ENCODE data around the gene FRMPD4. TPM values are rescaled to one million over a fixed set of nuclear protein-coding genes. Genes with fewer than 3 reads are reported as not detected.

FRMPD4 gene
- polyA plus RNA-seq, 1 donor: 0.18 TPM

DNA sequence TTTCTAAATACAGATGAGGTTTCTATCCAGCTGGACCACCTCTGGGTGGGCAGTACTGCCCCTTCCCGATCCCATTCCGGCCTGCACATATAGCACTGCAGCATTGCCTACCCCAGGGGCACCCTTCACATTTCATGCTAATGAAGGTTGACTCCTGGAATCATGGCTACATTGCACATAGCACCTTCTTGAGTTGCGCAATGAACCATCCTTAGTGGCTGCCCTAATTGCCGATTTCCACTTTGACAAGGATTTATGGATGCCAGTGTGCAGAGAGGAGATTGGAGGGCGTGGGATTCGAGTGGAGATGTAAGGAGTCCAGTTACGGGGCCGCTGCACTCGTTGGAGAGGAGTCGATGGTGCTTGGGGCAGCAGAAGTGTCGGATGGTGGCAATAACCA, 229.0 kb downstream of the FRMPD4 start:
- DNase-seq: no peak

DNA sequence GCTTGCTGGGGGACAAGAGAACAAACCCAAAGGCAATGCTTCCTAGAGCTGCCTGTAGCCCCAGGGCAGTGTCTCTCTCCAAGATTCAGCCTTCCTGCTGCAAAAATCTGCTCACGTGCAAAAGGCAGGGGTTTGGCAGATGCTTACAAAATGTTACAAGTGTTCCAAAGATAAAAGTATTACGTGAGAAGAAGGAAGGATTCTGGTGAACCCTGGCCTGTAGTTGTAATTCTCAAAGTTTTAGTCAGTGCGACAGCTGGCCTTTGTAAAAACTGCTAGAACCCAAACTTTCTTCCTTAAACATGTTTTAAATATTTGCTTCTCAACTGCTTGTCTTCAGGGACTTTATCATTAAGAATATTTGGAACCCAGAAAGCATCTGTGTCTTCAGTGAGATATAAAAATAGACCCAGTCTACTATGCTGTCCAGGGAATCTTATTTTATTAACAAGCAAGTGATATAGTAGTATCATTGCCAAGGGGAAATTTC, 232.3 kb downstream of the FRMPD4 start:
- DNase-seq: no peak

DNA sequence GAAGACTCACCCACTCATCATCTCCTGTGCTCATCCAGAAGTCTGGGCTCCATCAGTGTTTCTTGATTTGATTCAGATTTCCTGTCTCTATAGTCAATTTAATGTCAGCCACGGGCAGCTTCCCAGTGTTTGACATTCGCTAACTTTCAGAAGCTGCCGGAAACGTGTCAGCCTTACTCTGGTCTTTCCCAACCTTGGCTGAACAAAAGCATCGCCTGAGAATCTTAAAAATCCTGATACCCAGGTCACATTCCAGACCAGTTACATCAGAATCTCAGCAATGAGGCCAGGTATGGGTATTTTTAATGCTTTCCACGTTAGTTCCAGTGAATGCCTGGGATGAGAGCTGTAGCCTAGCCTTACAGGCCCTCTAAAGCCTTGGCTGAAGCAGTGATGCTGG, 233.8 kb downstream of the FRMPD4 start:
- no peak for DNase-seq

DNA sequence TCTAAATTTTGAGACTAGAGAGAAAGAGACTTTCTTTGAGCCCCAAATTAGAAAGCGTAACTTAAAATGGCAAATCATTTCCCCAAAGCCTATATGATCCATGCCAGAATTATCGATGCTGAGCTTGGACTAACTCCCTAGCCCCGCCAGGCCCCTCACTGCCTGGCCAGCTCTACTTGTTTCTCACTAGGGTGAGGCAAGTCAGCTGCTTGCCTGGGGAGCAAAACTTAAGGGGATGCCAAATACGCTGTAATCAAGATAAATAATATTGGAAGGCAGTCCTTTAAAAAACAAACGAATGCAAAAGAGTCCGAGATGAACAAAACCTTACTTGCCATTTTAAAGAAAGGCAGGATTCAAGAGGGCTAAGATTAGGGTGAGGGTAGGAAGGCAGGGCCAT, 236.0 kb downstream of the FRMPD4 start:
- DNase-seq: no peak

DNA sequence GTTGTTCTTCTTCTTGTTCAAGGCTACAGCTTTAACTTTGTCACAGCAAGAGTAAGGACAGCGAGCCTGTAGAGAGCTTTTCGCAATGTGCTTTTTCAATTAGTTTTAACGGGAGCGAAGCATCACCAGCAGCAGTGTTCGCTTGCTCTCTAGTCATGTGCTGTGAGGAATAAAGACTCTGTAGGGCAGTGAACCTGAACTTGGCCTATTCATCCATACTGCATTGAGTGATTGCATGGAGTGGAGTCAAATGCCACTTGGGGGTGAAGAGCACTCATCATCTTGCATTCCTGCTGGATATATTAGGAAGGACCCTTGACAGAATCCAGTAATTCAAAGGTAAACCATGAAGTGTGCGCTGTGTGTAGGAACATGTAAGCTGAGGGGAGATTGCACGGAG, 240.0 kb downstream of the FRMPD4 start:
- peak; percentile 22 for DNase-seq

DNA sequence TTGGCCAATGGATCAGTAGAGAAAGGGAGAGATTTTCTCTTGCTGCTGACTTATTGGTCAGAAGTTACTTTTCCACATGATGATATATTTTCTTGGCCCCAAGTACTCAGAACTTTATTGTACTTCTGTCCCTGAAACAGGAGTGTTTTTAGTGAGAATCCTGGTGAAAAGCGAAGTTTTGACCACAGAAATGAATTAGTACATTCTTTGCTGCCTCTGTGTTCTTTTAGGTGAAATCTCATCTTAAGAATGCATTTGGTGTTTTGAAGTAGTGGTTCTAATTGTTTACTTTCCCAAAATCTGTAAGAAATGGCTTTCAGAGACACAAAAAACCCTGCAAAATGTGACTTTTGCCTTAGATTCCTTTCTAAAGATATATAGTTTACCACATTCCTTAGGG, 240.4 kb downstream of the FRMPD4 start:
- no peak for DNase-seq

DNA sequence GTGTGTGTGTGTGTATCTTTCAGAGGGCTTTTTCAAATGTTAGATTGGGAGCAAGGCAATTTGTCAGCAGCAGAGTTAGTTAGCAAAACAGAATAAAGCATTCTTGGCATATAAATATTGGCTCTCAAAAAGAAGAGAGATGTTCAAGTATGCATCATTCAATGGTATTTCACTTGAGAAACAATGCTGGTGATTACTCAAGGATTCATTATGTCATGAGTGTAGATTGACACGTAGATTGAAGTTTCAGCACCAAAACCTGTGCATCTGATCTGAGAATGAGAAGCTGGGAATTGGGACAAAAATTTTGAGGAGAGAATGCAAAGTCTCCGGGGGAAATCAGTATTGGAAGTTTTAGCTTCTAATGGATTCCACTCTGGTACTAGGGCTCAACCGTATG, 241.4 kb downstream of the FRMPD4 start:
- no peak for DNase-seq

DNA sequence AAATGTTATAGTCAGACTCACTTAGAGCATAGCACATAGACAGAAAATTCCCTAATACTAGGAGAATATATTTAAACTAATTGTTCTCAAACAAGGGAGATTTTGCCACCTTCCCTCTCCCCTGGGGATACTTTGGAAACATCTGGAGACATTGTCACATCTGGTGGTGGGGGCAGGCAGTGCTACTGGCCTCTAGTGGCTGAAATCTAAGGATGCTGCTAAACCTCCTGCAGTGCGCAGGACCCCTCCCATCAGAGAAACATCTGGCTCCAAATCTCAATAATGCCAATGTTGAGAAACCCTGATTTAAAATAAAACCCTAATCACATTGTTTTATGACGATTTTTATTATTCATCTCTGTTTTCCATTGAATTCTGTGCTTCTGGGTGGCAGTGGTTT, 244.9 kb downstream of the FRMPD4 start:
- DNase-seq: no peak

DNA sequence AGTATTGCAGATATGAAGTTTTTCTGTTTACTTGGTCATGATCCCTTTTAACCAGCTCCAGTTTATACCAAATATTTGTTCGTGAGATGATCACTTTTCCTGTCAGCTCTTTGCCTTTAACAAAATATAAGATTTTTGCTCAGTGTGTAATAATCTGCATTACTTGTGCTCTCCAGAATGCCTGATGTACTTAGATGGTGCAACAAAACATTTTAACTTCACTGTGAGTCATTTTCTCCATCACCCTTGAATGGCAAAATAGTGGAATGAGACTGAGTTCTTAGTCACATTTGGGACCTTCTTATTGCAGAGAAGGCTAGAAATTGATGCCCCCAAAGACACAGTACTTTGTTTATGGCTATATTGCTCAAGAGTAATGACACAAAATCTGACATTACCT, 252.0 kb downstream of the FRMPD4 start:
- DNase-seq: no peak

DNA sequence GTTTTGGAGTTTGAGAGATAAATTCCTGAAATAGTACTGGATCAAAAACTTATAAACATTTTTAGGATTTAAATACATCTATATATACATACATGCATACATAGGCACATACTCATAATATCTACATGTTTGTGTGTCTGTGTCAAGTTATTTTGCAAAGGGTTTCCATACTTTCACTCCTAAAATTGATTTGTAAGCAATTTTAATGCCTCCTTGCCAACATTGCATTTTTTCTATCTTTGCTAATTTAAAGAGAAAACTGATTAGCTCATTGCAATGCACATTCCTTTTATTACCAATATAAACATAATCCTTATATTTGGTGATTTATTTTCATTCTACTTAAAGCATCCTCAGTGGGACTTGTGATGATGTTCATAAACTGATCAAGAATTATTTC, 258.3 kb downstream of the FRMPD4 start:
- no peak for DNase-seq

DNA sequence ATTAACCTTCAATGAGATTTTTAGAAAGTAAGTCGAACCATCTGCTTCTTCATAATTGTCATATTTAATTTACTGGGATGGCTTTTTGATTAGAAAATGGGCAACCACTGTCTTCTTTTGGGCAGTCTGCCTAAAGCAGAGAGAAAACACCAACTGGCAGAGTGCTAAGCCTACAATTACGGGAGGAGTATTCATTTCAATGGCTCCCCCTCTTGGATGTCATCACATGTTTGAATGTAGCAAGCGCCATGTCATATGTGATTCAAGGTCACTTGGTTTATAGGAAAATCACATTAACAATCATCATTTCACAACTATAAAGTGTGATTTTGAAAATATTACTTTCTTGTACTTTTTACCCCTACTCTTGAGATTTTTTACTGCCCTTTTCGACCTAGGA, 261.9 kb downstream of the FRMPD4 start:
- no peak for DNase-seq

DNA sequence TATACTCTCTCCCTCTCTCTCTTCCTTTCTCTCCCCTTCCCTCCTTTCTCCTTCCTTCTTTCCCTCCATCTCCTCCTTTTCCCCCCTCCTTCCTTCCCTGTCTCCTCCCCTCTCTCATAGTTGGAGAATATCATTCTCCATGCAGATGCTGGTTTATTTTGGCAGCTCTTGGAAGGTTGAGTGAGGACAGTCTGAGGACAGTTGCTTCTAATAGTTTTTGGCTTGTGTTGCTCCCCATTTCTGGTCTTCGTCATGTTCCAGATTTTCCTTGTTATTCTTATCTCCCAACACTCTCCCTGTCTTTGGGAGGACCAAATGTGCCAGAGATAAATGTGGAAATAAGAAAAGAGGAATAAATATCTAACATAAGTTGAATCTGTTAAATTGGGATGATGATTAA, 263.0 kb downstream of the FRMPD4 start:
- DNase-seq: no peak

DNA sequence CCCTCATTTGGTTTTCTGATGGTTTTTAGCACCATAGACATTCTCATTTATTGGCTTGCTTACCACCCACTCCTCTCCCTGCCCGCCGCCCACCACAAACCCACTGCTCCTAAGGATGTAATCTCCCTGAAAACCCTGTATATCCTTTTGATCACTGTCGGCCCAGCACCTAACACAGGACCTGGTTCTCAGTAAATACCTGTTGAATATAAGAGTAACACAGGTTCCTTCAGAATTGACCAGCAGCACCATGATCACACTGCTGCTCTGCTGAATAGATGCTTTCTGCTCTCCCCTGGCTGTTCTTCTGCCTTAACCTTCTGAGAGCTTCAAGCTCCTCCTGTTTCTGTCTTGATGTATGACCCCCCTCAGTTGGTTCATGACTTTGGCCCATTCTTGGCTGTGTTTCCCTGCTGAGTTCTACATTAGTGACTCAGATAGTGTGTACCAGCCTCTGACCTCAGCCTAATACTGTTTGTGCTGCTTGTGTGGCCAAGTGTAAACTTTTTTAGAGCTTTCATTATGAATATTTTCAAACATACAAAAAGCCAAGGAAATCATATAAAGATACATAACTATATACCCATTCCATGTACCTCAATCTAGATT, 265.3 kb downstream of the FRMPD4 start:
- no peak for DNase-seq

DNA sequence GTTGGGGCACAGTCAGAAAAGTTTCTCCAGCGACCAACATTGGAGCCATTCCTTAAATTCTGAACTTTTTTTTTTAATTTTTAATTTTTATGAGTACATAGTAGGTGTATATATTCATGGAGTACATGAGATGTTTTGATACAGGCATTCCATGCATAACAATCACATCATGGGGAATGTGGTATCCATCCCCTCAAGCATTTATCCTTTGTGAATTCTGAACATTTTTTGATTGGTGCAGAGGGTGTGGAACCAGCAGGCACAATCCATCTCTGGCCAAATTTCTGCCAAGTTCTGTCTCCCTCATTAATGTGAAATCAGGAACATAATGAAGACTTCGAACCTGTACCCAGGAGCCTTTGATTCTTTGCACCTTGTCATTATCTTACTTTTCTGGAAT, 267.0 kb downstream of the FRMPD4 start:
- no peak for DNase-seq

DNA sequence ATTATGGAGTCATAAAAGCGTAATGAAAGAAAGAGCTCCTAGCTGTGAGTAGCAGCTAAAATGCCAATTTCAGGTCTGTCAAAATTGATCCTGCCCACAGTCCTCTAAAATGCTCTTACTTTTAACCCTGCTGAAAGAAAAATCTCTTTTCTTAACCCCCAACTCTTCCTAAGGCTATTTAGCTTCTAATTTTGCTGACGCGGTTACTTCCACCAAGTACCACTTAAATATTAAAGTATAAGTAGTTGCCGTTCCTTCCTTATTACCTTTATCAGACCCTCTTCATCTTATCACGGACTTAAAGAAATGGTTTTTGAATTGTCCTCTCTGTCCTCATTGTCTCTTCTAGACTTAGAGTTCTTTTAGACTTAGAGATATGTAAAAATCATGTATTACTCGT, 272.2 kb downstream of the FRMPD4 start:
- no peak for DNase-seq

DNA sequence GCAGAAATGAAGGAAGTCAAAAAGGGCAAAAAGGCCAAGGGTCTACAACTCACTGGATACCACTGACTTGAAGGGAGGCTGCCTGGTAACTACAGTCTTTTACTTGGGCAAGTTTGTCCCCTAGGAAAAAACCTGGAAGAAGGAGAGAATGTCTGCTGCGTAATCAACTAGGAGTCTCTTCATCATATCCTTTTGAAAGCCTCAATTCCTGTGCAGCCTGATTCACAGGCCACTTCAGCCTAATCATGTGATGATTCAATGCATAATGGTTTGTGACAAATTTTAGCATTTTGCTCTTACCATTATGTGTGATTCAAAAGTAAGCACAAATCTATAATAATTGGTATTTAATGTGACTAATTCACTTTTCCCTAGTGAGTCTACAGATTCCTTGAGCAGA, 273.6 kb downstream of the FRMPD4 start:
- no peak for DNase-seq

DNA sequence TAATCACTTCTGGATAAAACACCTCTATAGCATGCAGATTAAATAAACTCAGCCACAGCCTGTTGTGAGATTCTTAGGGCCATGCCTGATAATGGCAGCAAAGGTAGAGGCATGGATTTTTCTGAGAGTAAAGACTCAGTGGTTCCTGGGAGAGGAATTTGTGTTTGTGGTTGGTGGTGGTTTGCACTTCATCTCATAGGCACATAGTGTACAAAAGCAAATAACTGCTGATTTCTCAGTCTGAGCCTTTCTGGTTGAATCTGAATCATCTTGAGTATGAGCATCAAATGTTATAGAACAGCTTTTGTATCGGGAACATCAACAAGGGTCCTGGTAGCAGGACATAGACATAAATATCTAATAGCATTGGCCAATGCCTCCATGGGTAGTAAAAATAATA, 274.3 kb downstream of the FRMPD4 start:
- DNase-seq: no peak

DNA sequence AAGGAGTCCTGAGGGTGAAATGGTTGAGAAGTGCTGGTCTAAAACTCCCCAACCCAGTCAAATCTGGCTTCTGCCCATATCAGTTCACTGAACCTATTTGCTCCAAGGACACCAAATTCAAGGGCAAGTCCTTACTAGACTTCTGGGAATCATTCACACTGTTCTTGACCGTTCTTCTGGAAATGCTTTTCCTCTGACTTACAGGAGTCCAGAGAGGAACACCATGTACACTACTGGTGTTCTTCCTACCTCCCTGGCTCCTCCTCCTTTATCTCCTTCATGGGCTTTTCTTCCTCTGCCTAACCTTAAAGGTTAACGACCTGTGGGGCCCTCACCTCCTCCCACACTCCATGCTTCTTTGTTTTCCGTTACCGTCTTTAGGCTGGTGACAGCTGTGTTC, 281.3 kb downstream of the FRMPD4 start:
- DNase-seq: no peak

DNA sequence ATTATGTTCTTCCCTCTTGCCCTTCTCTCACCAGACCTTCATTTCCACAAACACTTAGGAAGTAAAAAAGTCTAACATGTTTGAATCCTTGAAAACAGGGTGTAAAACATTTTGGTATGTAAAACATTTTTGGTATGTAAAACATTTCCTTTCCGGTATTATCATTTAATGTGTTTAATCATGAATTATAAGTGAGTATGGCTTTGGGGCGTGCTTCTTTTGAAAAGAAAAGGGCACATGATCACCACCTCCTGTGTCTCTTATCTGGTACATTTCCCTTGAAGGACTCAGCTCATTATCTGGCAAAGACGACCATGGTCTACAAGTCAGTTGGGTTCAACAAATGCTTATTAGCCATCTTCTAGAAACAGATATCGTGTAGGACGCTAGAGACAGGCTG, 283.6 kb downstream of the FRMPD4 start:
- DNase-seq: no peak

DNA sequence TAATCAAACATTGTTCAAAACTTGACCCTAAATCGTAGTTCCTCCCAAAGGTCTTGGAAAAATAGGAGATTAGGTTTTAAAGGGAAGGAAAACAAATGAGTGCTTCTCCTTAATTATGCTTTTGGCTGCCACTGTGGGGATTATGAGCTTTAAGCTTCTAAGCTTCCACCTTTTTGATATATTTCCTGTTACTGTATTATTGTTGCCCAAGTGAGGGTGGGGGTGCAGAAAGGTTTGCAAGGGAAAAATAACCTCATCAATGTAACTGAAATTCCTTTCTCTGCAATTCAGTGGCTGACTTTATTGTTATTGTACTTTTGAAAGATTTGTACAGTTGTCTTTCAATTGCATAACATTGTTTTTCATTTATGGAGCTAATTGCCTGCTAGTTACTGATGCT, 285.1 kb downstream of the FRMPD4 start:
- no peak for DNase-seq

DNA sequence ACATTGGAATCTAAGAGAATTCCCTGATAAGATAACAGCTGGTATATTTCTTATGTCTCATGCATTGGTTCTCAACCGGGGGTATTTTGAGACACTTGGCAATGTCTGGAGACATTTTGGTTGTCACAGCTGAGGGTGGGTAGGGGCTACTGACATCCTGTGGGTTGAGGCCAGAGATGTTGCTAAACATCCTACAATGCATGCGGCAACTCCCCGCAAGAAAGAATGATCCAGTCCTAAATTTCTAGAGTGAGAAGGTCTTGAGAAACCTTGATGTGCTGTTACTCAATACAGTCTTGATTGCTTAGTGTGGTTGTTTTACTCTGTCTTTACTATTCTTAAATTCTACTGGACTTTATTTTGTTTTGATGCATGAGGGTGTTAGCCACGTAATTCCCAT, 287.2 kb downstream of the FRMPD4 start:
- DNase-seq: no peak

DNA sequence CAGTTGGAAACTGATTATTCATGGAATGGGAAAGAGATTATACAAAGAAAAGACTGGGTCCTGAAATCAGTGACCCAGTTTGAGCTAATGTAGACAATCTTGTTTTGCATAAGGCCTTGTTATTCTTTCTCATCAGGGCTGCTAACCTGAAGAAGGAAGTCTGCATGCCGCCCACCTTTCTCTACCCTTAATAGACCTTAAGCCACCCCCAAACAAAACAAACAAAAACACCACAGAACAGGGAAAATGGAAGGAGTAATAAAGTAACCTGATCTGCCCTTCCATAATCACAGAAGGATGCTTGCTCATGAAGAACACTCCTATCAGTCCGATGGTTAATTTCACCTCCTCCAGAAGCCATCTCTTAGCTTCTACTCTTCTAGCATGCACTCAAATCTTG, 288.1 kb downstream of the FRMPD4 start:
- no peak for DNase-seq

DNA sequence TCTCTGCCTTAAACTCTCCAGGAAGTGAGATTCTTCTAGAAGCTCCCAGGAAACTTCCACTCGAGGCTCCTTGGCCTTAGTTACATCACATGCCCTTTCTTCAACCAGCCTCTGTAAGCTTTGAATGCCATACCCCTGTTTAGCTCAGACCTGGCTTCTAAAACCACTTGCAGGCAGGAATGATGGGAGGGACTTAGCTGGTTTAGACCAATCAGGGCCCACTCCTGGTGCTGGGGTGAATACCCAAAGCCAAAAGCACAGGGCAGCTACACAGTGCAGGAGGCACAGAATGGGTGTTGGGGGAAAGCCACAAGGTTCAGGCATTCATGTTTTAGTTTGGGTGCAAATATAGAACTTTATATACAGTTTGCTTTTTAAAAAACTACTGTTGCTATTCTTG, 296.2 kb downstream of the FRMPD4 start:
- no peak for DNase-seq

DNA sequence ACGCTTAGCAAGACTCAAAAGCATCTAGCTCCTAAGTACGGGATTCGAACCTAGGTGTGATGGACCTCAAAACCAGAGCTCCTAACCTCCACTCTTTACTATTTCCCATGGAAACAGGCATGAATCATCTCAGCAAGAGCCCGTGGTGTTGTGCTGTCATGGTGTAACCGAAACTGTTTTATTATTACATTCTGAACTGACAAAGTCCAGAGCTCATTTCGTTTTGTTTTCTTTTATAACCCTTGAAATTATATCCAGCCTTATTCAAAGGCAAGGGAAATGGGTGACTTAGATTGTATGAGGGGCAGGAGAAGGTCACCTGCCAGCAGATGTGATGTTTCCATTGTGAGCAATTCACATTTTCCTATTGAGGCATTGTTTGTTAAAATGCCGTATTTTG, 301.1 kb downstream of the FRMPD4 start:
- no peak for DNase-seq

DNA sequence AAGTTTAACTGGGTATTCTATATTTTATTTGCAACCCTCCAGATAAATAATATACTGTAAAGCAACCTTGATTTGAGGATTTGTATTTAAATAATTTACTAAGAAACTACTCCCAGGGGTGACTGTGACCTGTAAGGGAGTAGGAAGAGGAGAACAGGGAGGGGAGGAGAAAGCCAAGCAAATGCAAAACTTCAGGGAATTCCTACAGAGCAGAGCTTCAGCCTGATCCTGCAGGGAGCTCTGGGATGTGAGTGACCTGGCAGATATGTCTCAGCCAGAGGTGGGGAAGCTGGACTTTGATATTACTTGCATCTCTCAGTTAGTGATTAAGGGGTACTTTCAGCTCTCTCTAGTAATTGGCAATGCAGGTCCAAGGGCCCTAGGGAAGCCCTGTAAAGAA, 302.0 kb downstream of the FRMPD4 start:
- no peak for DNase-seq
